Astrocyte of the hippocampus (primary cell): ENCODE results near the gene RAD50.
"Not testable (repeated sequence)": the region's sequence is repeated elsewhere in the genome, so short reads cannot be mapped to it uniquely, and the experiment has no call there.

Source experiments
- DNase-seq: peaks from one replicate; pipeline ENCODE4 v3.0.0; 2011; ENCODE audit warnings: low read depth, low spot score

The RAD50 gene

GRCh38 chr5:132556763-132557477, at the start of gene RAD50:
TSS of gene RAD50 (plus strand) at chr5:132556977. CDS start at chr5:132557325, 348 bp downstream.
- DNase-seq: peak; percentile 95

- peak; percentile 42 for DNase-seq
These were observed 46.7 kb upstream of the RAD50 start for GRCh38 chr5:132510076-132510475.

GRCh38 chr5:132513618-132514336, 43.0 kb upstream of the RAD50 start:
- DNase-seq: not testable (repeated sequence)

- not testable (repeated sequence) for DNase-seq
These were observed 34.7 kb upstream of the RAD50 start for GRCh38 chr5:132522067-132522466.

- DNase-seq: not testable (repeated sequence)
These were observed 31.9 kb upstream of the RAD50 start for GRCh38 chr5:132524877-132525276.

GRCh38 chr5:132525299-132525724, 31.5 kb upstream of the RAD50 start:
- no peak for DNase-seq

- peak; percentile 80 for DNase-seq
These were observed 30.3 kb upstream of the RAD50 start for GRCh38 chr5:132526290-132526973.

GRCh38 chr5:132526974-132527564, 29.7 kb upstream of the RAD50 start:
- DNase-seq: no peak

- DNase-seq: no peak
These were observed 28.8 kb upstream of the RAD50 start for GRCh38 chr5:132528021-132528420.

GRCh38 chr5:132528866-132529634, 27.7 kb upstream of the RAD50 start:
- no peak for DNase-seq

GRCh38 chr5:132530946-132531345, 25.8 kb upstream of the RAD50 start:
- DNase-seq: no peak

GRCh38 chr5:132539716-132540115, 17.1 kb upstream of the RAD50 start:
- DNase-seq: no peak

- DNase-seq: no peak
These were observed 16.6 kb upstream of the RAD50 start for GRCh38 chr5:132540149-132540548.

GRCh38 chr5:132540764-132541163, 16.0 kb upstream of the RAD50 start:
- DNase-seq: no peak

- DNase-seq: no peak
These were observed 13.1 kb upstream of the RAD50 start, which contains the start of gene IL5 for GRCh38 chr5:132543472-132544201. TSS of gene IL5 (minus strand) at chr5:132543522. CDS start at chr5:132543478, 44 bp downstream.

GRCh38 chr5:132546108-132546507, 10.7 kb upstream of the RAD50 start:
- DNase-seq: no peak

- no peak for DNase-seq
These were observed 9.5 kb upstream of the RAD50 start for GRCh38 chr5:132547269-132547668.

- DNase-seq: not testable (repeated sequence)
These were observed 7.9 kb upstream of the RAD50 start for GRCh38 chr5:132548834-132549233.

- no peak for DNase-seq
These were observed 7.2 kb upstream of the RAD50 start for GRCh38 chr5:132549576-132549975.

- no peak for DNase-seq
These were observed 519 bp upstream of the RAD50 start for GRCh38 chr5:132556153-132556762.
